HG03039 (cell line): ENCODE results near the gene ZMYND19.
A peak's percentile ranks its signal among the peaks of the same experiment; 100 is the strongest.
"Not testable (repeated sequence)": the region's sequence is repeated elsewhere in the genome, so short reads cannot be mapped to it uniquely, and the experiment has no call there.

Source experiments
- ATAC-seq: cut with Tn5 transposase; IDR thresholded peaks from one replicate; pipeline ENCODE4 v1.9.1; 2021; ENCODE audit warnings: mild to moderate bottlenecking, moderate library complexity; ENCODE audit not compliant: unreplicated experiment

ZMYND19 gene

DNA sequence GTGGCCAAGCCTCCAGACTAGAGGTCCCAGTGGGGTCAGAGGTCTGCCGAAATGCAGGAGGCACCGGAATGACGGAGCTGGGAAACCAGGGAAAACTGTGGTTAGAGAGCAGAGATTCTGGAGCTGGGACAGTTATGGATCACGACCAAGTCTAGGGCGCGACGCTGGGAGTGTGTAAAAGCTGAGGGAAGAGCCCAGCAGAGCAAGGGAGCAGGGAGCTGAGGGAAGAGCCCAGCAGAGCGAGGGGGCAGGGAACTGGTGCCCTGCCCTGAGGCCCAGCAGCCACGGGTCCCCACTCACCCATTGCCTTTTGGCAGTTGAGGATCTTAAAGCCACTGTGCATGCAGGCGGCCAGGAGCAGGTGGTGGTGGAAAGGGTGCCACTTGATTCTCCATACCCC lies 26.2 kb downstream of the ZMYND19 start:
- ATAC-seq: no peak

DNA sequence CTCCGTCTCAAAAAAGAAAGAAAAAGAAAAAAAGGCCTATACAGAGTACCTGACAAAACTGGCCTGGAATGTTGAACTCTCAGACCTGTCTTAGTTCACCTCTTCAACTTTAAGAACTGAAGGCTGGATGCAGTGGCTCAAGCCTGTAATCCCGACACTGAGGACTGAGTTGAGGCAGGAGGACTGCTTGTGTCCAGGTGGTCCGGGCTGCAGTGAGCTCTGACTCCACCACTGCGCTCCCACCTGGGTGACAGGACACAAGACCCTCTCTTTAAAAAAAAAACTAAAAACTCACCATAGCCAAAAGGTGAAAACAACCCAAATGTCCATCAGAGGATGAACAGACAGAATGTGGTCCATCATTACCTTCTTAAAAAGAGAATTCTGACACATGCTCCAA lies 32.2 kb downstream of the ZMYND19 start:
- no peak for ATAC-seq

DNA sequence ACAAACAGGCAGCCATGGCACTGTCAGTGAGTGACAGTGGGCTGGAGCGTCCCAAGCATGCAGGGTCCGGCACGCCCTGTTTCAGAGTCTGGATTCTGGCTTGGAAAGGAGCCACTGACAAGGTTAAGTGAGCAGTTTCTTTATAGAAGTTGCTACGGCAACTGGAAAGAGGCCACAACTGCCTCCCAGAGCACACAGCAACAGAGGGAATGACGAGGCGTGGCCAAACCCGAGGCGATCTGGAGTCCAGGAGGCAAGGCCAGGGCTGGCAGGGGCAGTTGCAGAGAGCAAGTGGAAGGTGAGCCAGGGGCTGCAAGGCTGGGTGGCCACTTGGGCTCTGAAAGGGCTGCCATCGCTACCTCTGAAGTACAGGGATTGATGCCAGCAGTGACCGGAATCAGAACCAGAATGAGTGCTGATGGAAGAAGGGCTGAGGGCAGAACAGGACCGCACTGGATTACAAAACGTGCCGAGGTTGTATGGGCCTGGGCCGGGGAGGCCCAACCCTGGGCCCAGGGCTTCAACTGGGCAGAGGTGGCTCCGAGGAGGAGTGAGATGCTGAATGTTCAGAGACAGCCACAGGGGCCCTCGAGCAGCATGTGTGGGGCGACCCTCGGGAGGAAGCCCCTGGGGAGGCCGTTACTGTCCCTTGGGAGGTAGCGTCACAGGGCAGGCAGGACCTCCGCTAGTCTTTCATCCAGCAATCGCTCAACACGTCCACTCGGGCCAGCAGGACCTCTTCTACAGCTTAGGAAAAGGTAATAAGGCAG lies 34.1 kb downstream of the ZMYND19 start:
- ATAC-seq: no peak

DNA sequence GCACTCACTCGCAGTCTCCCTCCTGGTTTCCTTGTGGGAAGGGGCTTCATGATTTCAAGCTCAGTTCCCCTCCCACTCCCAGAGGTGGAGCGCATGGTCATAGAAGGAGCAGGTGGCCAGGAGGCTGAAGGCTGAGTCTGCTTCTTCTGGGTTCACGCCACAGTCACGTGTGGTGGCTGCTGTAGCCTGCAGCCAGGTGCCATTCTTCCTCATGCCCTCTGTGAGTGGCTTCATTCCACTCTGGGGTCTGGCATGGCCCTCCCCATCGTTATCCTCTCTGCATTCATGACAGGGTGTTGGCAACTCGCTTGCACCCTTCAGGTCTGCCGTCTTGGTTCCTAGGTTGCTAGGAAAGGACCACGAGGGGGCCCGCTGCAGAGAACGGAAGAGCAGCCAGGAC lies 35.1 kb downstream of the ZMYND19 start:
- ATAC-seq: no peak

DNA sequence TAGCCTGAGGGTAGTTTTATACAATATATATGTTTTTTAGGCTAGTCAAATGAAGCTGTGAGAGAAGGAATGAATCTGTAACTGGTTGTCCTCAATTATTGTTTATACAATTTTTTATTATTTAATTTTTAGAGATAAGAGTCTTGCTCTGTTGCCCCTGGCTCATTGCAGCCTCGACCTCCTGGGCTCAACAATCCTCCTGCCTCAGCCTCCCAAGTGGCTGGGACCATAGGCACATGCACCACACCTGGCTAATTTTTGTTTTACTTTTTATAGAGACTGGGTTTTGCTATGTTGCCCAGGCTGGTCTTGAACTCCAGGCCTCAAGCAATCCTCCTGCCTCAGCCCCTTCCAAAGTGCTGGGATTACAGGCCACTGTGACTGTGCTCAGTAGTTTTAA lies 36.0 kb downstream of the ZMYND19 start:
- no peak for ATAC-seq

DNA sequence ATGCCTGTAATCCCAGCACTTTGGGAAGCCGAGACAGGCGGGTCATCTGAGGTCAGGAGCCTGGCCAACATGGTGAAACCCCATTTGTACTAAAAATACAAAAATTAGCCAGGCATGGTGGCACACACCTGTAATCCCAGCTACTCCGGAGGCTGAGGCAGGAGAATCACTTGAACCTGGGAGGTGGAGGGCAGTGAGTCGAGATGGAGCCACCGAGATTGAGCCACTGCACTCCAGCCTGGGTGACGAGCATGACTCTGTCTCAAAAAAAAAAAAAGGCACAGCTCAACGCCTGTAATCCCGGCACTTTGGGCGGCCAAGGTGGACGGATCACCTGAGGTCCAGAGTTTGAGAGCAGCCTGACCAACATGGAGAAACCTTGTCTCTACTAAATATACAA lies 36.7 kb downstream of the ZMYND19 start:
- ATAC-seq: not testable (repeated sequence)

DNA sequence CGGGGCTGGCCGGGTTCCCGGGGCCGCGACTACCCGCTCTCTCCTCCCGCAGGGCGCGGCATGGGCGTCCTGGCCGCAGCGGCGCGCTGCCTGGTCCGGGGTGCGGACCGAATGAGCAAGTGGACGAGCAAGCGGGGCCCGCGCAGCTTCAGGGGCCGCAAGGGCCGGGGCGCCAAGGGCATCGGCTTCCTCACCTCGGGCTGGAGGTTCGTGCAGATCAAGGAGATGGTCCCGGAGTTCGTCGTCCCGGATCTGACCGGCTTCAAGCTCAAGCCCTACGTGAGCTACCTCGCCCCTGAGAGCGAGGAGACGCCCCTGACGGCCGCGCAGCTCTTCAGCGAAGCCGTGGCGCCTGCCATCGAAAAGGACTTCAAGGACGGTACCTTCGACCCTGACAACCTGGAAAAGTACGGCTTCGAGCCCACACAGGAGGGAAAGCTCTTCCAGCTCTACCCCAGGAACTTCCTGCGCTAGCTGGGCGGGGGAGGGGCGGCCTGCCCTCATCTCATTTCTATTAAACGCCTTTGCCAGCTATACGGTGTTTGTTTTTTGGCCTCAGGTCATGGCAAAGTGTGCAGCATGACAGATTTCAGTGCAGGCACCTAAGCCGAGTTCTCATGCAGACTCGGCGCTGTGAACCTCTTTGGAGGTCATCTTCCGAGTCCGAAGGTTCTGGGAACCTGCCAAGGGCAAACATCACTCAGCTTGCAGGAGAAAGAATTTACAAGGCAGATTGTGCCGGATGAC lies 38.1 kb downstream of the ZMYND19 start:
- peak; percentile 6 for ATAC-seq

DNA sequence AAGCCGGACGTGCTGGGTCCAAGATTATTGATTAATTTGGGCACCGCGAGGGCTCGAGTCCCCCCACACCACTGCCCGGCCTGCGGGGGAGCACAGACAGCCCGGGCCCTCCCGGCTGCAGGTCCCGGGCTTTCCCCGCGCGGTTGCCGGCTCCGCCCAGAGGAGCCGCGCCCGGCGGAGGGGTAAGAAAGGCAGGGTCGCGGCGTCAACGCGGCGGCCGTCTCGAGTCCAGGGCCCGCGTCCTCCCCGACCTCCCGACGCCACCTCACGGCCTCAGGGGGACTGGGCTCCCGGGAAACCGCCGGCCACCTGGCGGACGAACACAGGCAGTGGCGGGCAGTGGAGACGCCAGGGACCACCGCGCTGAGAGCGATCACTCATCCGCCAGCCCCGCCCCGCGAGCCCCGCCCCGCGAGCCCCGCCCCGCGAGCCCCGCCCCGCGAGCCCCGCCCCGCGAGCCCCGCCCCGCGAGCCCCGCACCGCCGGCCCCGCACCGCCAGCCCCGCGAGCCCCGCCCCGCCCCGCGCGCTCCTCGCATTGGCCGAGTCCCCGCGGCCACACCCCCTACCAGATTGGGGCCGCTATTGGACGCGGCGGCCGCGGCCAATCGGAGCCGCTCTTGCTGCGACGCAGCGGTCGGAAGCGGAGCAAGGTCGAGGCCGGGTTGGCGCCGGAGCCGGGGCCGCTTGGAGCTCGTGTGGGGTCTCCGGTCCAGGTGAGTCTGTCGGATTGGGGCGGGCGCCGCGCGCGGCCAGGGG lies 38.9 kb downstream of the ZMYND19 start, which contains the start of gene MRPL41:
Gene MRPL41, plus strand, starts transcription at position 616 of the 758 bp plus-strand sequence. CDS start 203 bp downstream, outside the sequence.
- ATAC-seq: peak; percentile 72

DNA sequence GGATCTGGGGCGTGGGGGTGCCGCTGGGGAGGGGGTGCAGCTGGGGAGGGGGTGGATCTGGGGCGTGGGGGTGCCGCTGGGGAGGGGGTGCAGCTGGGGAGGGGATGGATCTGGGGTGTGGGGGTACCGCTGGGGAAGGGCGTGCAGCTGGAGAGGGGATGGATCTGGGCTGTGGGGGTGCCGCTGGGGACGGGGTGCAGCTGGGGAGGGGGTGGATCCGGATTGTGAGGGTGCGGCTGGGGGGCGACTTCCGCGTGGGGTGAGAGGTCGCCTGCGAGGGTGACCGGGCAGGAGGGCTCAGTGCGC lies 39.4 kb downstream of the ZMYND19 start:
- not testable (repeated sequence) for ATAC-seq

DNA sequence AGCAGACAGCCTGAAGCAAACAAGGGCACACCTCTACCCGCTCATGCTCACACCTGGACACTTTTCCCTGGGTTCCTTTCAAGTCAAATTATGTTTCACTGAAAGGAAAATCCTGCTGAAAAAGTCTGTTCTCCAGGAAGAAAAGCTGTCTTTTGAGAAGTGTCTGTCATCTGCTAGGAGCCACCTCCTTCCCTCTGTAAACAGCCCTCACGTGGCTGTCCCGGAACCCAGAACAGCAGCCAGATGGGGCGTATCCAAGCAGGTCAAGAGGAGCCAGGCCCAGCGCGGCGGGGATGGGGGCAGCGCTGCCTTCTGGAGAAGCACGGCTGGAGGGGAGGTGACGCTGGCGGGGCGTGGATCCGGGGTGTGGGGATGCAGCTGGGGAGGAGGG lies 40.1 kb downstream of the ZMYND19 start, which contains the start of gene PNPLA7:
Gene PNPLA7, minus strand, starts transcription at position 172 of the 391 bp plus-strand sequence. CDS start 205 bp downstream, outside the sequence.
- ATAC-seq: no peak

DNA sequence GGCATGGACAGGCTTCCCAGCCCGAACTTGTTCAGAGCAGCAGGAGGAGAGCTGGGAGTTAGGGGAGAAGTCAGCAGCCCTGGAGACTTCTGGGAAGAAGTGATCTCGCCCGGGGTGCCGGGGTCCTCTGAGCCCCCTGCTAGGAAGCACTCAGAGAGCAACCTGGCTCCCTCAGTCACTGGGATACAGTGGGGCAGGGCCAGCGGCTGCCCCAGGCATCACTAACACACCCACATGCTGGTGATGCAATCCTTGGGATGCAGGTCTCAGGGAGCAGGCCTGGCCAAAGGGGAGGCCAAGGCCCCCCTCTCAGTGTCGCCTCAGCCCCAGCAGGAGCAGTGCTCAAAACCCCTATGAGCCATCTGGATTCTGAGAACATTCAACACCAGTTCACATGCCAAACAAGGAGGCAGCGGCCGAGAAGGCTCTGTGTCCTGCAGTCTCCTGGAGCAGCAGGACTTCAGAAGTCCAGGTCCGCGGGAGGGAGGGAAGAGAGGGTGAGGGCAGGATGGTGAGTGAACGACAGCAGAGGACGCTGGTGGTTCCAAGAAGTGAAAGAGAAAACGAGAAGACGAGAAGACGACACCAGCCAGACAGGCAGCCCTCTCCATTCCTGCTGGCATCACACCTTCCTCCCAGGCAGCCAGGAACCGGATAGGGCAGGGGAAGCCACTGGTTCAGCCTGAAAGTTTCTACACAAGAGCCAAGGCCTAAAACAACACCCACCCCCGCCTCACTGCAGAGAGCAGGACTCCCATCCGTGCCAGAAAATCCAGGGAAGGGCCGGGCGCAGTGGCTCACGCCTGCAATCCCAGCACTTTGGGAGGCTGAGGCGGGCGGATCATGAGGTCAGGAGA lies 42.4 kb downstream of the ZMYND19 start:
- no peak for ATAC-seq

DNA sequence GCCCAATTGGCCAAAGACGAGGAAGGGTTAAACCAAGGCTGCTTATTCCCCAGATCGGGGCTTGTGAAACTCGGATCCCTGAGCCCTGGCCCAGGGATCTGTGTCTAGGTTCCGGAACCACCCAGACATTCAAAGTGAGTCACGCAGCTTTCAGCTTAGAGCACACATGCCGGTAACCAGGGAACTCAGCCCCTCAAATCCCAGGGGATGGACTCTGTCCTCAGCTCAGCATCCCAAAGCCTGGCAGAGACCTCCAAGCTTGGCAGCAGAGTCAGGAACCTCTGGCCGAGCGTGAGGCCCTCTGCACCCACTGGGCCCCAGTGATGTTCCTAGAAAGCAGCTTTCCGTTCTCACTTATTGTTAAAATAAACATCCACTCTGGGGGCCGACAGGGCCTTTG lies 45.2 kb downstream of the ZMYND19 start:
- ATAC-seq: no peak

DNA sequence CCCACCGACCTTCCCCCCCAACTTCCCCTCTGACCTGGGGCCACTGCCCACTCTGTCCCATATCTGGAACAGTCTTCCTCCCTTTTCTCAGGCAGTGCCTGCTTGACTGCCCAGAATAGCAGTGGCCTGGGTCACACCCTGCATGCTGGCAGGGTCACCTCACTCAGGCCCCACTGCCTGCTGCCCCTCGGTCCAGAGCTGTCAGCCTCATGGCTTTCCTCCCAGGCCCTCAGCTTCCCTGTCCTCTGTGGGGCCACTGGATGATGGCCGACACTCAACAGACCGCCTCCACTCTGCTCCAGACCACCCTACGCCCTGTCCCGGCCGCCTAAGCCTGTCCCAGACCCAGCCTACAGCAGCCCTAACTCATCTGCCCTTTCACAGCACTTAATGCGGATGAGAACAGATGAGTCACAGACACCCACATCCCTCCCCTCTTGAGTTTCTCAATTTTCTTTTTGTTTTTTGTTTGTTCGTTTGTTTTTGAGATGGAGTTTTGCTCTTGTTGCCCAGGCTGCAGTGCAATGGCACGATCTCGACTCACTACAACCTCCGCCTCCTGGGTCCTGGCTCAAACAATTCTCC lies 46.0 kb downstream of the ZMYND19 start:
- ATAC-seq: no peak

DNA sequence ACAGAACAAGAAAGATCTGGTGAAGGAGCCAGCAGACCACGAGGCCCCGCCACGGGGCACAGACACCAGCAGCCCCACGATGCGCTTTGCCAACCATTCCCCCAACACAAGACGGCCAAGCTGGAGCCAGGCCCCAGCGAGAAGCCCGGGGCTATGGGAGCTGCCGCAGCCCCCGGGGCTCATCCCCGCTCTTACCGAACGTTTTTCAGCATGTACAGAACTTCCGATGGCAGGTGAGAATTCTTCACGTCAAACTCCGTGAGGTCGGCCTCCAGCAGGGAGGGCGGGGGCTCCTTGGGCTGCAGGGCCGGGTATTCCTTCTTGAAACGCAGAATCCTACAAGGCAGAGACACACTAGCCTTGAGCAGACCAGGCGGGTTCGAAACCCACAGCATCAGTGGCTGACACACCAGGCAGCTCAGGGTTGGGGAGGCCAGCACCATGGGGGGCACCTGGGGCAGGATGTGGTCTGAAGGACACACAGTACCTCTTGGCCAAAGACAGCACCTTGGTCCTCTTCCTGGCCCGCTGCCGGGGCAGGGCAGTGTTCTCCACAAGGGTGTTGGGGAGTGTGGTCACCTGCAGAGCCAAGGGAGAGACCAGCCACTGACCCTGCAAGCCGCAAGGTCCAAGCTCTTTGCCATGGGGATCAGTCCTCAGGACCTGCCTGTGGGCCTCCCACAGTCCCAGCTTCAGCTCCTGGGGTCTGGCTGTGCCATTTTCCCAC lies 46.9 kb downstream of the ZMYND19 start:
- no peak for ATAC-seq

DNA sequence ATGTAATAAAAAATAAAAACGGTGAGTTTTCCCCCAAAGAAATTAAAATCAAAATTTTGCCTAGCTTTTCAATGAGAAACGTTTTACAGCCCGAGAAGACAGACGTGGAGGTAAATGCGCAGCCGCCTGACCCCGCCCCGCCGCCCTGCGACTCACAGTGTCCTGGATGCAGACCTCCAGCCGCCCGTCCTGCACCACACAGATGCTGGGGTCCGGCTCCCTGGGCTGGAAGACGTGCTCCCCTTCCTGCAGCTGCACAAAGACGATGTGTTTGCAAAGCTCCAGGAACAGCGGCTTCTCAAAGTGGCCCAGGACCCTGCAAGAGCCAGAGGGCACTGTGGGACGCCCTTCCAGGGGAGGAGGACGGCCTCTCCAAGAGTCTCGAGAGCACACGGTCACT lies 47.8 kb downstream of the ZMYND19 start:
- no peak for ATAC-seq

DNA sequence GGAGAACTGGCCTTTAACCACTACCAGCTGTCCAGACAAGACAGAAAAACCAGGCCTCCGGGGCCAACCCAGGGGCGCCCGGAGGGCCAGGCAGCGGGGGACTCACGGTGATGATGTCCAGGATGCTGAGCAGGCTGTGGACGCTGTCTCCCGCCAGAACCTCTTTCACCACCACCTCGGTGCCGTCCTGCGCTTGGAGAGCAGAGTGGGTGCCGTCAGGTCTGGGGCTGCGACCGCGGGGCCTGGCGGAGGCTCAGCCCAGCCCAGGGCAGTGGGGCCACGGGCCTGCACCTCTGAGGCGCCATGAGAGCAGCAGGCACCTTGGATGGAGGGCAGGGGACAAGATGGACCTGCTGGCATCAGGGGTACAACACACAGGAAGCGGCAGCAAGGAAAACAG lies 49.8 kb downstream of the ZMYND19 start:
- no peak for ATAC-seq

DNA sequence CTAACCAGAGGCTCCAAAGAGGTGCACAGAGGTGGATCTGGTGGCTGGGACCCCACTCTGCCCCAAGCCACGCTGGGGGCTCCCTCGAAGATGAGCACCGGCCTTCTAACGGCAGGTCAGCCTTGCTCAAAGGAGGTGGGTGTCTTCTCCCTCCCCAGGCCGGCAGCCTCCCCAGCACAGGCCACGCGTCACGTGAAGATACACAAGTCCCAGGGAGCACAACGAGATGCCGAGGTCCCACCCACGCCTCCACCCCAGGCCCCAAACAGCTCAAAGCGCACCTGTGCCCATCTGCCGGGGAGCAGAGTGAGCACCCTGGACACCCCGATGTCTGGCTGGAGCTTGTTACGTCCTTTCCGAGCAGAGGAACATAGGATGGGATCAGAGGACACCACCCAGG lies 52.3 kb downstream of the ZMYND19 start:
- no peak for ATAC-seq

DNA sequence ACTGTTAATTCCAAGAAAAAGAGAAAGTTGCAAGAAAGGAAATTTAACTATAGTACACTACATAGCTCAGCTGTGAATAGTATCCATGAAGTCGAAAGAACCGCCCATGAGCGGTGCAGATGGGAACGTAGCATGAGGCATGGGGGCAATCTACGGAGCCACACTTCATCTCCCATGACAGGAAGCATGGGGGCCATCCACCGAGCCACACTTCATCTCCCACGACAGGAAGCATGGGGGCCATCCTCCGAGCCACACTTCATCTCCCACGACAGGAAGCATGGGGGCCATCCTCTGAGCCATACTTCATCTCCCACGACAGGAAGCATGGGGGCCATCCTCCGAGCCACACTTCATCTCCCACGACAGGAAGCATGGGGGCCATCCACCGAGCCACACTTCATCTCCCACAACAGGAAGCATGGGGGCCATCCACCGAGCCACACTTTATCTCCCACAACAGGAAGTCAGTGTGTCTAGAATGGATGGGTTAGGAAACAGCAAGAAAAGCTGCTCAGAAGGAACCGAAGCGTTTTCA lies 53.6 kb downstream of the ZMYND19 start:
- not testable (repeated sequence) for ATAC-seq

DNA sequence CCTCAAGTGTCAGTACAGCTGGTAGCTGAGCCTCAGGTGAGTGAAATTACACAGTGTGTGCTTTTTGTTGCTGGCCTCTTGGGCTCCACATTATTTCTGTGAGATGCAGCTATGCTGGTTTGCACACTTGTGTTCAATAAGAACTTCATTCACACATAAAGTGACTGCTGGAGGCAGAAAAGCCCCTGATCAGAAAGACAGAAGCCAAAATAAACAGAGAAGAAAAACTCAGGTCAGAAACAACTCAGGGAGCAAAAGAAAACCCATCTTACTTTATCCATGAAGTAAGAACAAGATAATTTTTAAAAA lies 55.2 kb downstream of the ZMYND19 start:
- no peak for ATAC-seq
